Ovary (tissue), 3 donors: ENCODE results near the gene WDR18.

Source experiments
- POLR2A ChIP-seq: fragments of 450-650 bp; IDR thresholded peaks from one replicate; pipeline ENCODE4 v1.6.1; 2017; ENCODE audit warnings: antibody characterized with exemption, mild to moderate bottlenecking, moderate library complexity
- TF ChIP-seq, protein P1 (sequence below), 3 donors: fragments of 450-650 bp in 2 of 3; fragments of 200-600 bp in 1 of 3; IDR thresholded peaks; one replicate each; pipeline versions ENCODE4 v1.5.1 to v1.8.0; 2016 to 2022; ENCODE audit warnings: antibody characterized with exemption in 3 of 3, mild to moderate bottlenecking in 1 of 3
- donor health status: DM: no; HTN: no; CAD: no.

DNA sequence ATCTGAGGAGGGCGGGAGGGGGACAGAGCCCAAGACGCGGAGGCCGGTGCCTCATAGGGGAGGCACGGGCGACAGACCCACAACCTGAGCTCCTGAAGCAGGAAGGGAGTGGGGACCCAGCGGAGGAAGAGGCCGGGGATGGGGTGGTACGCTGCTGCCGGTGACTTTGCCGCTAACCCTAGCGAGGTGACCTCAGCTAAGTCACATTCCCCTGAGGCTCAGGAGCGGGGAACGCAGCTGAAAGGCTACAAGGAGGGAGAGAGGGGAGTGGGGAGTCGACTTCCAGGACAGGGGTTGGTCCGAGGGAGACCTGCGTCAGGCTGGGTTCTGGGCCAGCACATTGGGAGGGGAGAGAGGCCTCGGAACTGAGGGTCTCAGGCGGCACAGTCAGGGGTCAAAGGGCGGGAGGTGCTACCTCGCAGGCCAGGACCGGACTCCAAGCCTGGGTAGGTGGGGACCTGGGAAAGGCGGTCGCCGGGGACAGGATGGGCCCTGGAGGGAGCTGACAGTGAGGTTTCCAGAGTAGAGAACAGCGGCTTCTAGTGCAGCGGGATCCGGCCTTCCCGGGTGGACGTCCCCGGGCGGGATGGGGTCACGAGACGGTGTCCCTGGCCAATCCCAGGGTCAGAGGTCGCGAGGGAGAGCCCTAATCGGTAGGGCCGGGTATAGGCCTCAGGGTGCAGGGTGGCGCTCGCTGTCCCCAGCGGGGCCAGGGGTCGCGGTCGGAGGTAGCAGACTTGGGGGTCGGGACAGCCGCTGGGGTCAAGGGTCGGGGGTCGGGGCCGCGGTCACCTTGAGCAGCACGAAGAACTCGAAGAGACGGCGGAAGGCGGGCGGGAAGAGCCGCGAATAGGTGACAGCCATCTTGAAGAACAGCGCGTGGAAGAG lies 36.1 kb downstream of the WDR18 start:
- no peak for TF ChIP-seq POLR2A
- TF ChIP-seq, protein P1, sequence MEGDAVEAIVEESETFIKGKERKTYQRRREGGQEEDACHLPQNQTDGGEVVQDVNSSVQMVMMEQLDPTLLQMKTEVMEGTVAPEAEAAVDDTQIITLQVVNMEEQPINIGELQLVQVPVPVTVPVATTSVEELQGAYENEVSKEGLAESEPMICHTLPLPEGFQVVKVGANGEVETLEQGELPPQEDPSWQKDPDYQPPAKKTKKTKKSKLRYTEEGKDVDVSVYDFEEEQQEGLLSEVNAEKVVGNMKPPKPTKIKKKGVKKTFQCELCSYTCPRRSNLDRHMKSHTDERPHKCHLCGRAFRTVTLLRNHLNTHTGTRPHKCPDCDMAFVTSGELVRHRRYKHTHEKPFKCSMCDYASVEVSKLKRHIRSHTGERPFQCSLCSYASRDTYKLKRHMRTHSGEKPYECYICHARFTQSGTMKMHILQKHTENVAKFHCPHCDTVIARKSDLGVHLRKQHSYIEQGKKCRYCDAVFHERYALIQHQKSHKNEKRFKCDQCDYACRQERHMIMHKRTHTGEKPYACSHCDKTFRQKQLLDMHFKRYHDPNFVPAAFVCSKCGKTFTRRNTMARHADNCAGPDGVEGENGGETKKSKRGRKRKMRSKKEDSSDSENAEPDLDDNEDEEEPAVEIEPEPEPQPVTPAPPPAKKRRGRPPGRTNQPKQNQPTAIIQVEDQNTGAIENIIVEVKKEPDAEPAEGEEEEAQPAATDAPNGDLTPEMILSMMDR (IDR thresholded peaks at IDR 0.05) = no peak
